Body of pancreas (tissue), 4 donors: ENCODE measurements around the gene CAV2.

Experiments used
- POLR2A ChIP-seq, 3 donors: fragments of 450-650 bp; IDR thresholded peaks; one replicate each; pipeline ENCODE4 v1.6.1; 2016; ENCODE audit warnings: antibody characterized with exemption in 3 of 3, mild to moderate bottlenecking in 2 of 3
- TF ChIP-seq, protein P1 (sequence below), 7 experiments: fragments of 450-650 bp in 4 of 7; fragments of 200-600 bp in 3 of 7; sonication (generic) in 3 of 7; IDR thresholded peaks; one replicate each; pipeline ENCODE4 v1.5.1; 2016 to 2019; ENCODE audit warnings: antibody characterized with exemption in 7 of 7

DNA sequence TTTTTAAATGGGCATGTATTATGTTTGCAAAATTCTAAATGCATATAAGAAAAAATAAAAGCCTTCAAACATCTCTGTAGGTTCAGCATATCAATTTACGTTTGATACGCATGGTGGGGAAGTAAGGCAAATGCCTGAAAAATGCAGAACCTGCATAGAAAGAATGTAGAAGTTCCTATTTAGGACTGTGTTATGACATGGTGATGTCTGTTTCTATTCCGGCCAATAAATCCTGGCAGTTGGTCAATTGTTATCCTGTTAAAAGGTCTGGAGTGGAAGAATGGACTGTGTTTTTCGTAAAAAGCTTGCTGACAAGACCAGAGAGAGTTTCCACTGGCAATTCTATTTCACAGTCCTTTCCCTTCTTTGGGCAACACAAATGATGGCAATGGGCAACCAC is 49.6 kb upstream of the CAV2 start:
- TF ChIP-seq, protein P1, sequence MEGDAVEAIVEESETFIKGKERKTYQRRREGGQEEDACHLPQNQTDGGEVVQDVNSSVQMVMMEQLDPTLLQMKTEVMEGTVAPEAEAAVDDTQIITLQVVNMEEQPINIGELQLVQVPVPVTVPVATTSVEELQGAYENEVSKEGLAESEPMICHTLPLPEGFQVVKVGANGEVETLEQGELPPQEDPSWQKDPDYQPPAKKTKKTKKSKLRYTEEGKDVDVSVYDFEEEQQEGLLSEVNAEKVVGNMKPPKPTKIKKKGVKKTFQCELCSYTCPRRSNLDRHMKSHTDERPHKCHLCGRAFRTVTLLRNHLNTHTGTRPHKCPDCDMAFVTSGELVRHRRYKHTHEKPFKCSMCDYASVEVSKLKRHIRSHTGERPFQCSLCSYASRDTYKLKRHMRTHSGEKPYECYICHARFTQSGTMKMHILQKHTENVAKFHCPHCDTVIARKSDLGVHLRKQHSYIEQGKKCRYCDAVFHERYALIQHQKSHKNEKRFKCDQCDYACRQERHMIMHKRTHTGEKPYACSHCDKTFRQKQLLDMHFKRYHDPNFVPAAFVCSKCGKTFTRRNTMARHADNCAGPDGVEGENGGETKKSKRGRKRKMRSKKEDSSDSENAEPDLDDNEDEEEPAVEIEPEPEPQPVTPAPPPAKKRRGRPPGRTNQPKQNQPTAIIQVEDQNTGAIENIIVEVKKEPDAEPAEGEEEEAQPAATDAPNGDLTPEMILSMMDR (IDR thresholded peaks at IDR 0.05), result no peak
- TF ChIP-seq POLR2A (IDR thresholded peaks at IDR 0.05), result no peak
